Hepatocyte (in vitro differentiated cells): ENCODE data around the gene THAP2.

ENCODE experiments used
- EZH2phosphoT487 ChIP-seq: fragments of 200-600 bp; sonication (generic); IDR thresholded peaks from one replicate; pipeline ENCODE4 v1.6.1; 2018; ENCODE audit warnings: antibody characterized with exemption, mild to moderate bottlenecking, low read depth, moderate library complexity; ENCODE audit not compliant: unreplicated experiment, severe bottlenecking
- TF ChIP-seq, protein P1 (sequence below): fragments of 200-600 bp; sonication (generic); IDR thresholded peaks from 2 replicates; pipeline ENCODE4 v1.5.1; 2016; ENCODE audit warnings: antibody characterized with exemption, mild to moderate bottlenecking; ENCODE audit not compliant: poor library complexity

DNA sequence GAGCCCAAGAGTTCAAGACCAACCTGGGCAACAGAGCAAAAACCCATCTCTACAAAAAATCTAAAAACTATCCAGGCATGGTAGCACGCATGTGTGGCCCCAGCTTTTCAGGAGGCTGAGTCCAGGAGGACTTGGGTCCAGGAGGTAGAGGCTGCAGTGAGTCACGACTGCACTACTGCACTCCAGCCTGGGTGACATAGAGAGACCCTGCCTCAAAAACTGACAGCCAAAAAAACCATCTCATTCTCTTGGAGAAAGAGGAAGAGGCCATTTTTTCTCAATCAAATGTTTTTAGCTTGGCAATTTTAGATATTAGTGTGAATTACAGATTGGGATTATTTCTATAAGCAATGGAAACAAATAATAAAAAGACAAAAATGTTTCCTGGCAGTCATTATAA lies 38.6 kb upstream of the THAP2 start:
- TF ChIP-seq, protein P1, sequence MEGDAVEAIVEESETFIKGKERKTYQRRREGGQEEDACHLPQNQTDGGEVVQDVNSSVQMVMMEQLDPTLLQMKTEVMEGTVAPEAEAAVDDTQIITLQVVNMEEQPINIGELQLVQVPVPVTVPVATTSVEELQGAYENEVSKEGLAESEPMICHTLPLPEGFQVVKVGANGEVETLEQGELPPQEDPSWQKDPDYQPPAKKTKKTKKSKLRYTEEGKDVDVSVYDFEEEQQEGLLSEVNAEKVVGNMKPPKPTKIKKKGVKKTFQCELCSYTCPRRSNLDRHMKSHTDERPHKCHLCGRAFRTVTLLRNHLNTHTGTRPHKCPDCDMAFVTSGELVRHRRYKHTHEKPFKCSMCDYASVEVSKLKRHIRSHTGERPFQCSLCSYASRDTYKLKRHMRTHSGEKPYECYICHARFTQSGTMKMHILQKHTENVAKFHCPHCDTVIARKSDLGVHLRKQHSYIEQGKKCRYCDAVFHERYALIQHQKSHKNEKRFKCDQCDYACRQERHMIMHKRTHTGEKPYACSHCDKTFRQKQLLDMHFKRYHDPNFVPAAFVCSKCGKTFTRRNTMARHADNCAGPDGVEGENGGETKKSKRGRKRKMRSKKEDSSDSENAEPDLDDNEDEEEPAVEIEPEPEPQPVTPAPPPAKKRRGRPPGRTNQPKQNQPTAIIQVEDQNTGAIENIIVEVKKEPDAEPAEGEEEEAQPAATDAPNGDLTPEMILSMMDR, result no peak
- TF ChIP-seq EZH2phosphoT487, result no peak
